NCI-H128 (cell line): Measurements from ENCODE around the gene CEPT1.

Source experiments
- DNase-seq: peaks from one replicate; lab custom pipeline; 2025; ENCODE audit not compliant: unreplicated experiment; lab: John Stamatoyannopoulos, UW

CEPT1 gene

GRCh38 chr1:111145963-111146768, 6.1 kb downstream of the CEPT1 start:
- DNase-seq = no peak

GRCh38 chr1:111147948-111148347, 7.9 kb downstream of the CEPT1 start:
- no peak for DNase-seq

GRCh38 chr1:111148376-111148881, 8.4 kb downstream of the CEPT1 start:
- DNase-seq = no peak

- no peak for DNase-seq
Observed at GRCh38 chr1:111151838-111152237, 11.8 kb downstream of the CEPT1 start.

- DNase-seq = no peak
Observed at GRCh38 chr1:111154021-111154999, 14.3 kb downstream of the CEPT1 start.

- no peak for DNase-seq
Observed at GRCh38 chr1:111157431-111157830, 17.4 kb downstream of the CEPT1 start.

GRCh38 chr1:111161843-111162487, 21.9 kb downstream of the CEPT1 start:
- no peak for DNase-seq

GRCh38 chr1:111162488-111162880, 22.5 kb downstream of the CEPT1 start:
- no peak for DNase-seq

- no peak for DNase-seq
Observed at GRCh38 chr1:111163363-111163762, 23.3 kb downstream of the CEPT1 start.

- DNase-seq = no peak
Observed at GRCh38 chr1:111164151-111164550, 24.1 kb downstream of the CEPT1 start.

- no peak for DNase-seq
Observed at GRCh38 chr1:111172463-111172862, 32.4 kb downstream of the CEPT1 start.

- DNase-seq = no peak
Observed at GRCh38 chr1:111174070-111174469, 34.0 kb downstream of the CEPT1 start.

GRCh38 chr1:111175349-111175748, 35.3 kb downstream of the CEPT1 start:
- DNase-seq = no peak

- DNase-seq = no peak
Observed at GRCh38 chr1:111176678-111177077, 36.7 kb downstream of the CEPT1 start.

- DNase-seq = no peak
Observed at GRCh38 chr1:111179968-111180533, 40.0 kb downstream of the CEPT1 start.

- DNase-seq = no peak
Observed at GRCh38 chr1:111182052-111182451, 42.0 kb downstream of the CEPT1 start.

GRCh38 chr1:111183308-111184069, 43.5 kb downstream of the CEPT1 start:
- no peak for DNase-seq

- no peak for DNase-seq
Observed at GRCh38 chr1:111184663-111185062, 44.6 kb downstream of the CEPT1 start.

- DNase-seq = no peak
Observed at GRCh38 chr1:111190931-111191451, 51.0 kb downstream of the CEPT1 start.

- DNase-seq = no peak
Observed at GRCh38 chr1:111191496-111191895, 51.5 kb downstream of the CEPT1 start.
